HUDEP-2 (cell line): ENCODE results near the gene POU2F2.

Source experiments
- DNase-seq, 76 experiments: peaks; one replicate each; lab custom pipeline; 2025; ENCODE audit not compliant: unreplicated experiment in 76 of 76; lab: John Stamatoyannopoulos, UW

POU2F2 gene

GRCh38 chr19:42086188-42086736 lies 46.0 kb downstream of the POU2F2 start:
- no peak for DNase-seq

- no peak for DNase-seq
Observed at GRCh38 chr19:42083537-42083936, 48.7 kb downstream of the POU2F2 start.

DNA sequence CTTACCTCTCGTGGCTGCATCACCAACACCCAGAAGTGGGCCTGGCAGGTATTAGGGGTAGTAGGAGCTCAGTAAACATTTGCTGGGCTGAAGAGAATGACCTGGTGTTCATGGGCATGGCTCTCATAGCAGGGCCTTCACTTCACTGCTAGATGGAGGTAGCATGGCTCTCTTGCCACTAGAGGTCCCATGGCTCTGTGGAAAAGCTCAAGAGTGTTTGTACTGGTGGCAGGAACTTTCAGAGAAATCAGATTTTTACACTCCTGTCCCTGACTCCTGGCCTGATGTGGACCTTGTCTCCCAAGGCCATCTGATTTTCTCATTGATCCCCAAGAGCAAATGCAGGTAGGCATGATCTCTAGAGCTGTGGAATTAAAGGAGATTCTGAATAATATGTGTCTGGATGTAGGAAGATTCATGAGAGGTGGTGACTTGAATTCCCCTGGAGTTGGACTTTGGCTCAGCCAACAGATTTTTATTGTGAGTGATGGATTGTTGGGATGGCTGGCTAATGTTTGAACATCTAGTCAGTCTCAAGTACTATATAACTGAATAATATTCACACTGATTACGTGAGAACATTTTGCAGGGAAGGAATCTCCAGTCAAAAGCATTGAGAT lies 50.6 kb downstream of the POU2F2 start:
- peak in 22 of 76 experiments; percentile 6 to 50 (median 22) for DNase-seq

DNA sequence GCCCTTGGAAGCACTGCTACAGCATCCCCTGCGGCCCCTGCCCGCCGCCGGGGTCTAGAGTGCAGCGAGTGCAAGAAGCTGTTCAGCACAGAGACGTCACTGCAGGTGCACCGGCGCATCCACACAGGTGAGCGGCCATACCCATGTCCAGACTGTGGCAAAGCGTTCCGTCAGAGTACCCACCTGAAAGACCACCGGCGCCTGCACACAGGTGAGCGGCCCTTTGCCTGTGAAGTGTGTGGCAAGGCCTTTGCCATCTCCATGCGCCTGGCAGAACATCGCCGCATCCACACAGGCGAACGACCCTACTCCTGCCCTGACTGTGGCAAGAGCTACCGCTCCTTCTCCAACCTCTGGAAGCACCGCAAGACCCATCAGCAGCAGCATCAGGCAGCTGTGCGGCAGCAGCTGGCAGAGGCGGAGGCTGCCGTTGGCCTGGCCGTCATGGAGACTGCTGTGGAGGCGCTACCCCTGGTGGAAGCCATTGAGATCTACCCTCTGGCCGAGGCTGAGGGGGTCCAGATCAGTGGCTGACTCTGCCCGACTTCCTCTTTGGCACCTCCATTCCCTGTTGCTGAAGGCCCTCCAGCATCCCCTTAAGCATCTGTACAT lies 51.4 kb downstream of the POU2F2 start:
- no peak for DNase-seq

DNA sequence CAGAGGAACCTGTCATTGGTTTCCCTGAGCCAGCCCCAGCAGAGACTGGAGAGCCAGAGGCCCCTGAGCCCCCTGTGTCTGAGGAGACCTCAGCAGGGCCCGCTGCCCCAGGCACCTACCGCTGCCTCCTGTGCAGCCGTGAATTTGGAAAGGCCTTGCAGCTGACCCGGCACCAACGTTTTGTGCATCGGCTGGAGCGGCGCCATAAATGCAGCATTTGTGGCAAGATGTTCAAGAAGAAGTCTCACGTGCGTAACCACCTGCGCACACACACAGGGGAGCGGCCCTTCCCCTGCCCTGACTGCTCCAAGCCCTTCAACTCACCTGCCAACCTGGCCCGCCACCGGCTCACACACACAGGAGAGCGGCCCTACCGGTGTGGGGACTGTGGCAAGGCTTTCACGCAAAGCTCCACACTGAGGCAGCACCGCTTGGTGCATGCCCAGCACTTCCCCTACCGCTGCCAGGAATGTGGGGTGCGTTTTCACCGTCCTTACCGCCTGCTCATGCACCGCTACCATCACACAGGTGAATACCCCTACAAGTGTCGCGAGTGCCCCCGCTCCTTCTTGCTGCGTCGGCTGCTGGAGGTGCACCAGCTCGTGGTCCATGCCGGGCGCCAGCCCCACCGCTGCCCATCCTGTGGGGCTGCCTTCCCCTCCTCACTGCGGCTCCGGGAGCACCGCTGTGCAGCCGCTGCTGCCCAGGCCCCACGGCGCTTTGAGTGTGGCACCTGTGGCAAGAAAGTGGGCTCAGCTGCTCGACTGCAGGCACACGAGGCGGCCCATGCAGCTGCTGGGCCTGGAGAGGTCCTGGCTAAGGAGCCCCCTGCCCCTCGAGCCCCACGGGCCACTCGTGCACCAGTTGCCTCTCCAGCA lies 52.1 kb downstream of the POU2F2 start:
- DNase-seq: no peak

GRCh38 chr19:42079276-42079669 lies 53.0 kb downstream of the POU2F2 start:
- no peak for DNase-seq

GRCh38 chr19:42078538-42079275 lies 53.5 kb downstream of the POU2F2 start:
- peak in 22 of 76 experiments; percentile 10 to 42 (median 20) for DNase-seq

DNA sequence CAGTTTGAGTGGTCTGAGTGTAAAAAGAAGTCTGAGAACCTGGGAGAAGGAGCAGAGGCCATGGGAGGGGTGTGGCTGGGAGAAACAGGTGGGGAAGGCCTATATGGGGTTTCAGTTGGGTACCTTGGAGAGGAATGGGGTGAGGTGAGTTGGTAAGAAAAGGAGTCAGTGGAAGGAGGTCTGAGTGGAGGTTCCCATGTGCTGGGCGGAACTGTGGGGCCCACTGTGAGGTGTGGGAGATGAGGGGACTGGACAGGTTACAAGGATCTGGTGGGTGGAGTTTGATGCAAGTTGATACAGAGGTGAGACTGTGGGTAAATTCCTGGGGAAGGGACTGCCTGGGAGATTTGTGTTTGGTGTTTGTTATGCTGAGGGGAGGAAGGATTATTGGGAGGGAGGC lies 54.2 kb downstream of the POU2F2 start:
- DNase-seq: no peak

DNA sequence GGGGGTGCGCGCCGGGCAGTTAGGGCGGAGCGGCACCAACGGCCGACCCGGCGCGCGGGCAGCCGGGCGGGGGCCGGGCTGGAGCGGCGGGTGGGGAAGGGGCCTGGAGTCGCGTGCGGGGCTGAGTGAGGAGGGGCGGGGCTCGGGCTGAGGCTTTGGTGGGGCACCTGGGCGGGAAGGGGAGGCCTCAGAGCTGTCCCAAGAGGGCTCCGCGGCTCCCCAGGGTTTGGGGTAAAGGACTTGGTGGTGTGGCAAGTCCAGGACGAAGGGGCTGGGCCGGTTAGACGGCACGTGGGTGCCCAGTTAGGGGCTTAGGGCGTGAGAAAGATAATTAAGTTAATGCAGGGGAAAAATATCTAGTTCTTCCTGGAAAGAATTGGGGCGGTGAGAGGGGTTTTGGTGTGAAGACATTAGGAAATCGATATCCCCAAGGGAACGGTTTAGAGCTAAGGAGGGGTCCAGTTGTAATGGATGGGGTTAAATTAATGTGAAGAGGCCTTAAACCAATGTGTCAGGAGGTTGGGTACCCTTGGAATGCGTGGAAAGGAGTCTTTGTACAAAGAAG lies 55.8 kb downstream of the POU2F2 start:
- peak in 14 of 76 experiments; percentile 24 to 76 (median 58) for DNase-seq

DNA sequence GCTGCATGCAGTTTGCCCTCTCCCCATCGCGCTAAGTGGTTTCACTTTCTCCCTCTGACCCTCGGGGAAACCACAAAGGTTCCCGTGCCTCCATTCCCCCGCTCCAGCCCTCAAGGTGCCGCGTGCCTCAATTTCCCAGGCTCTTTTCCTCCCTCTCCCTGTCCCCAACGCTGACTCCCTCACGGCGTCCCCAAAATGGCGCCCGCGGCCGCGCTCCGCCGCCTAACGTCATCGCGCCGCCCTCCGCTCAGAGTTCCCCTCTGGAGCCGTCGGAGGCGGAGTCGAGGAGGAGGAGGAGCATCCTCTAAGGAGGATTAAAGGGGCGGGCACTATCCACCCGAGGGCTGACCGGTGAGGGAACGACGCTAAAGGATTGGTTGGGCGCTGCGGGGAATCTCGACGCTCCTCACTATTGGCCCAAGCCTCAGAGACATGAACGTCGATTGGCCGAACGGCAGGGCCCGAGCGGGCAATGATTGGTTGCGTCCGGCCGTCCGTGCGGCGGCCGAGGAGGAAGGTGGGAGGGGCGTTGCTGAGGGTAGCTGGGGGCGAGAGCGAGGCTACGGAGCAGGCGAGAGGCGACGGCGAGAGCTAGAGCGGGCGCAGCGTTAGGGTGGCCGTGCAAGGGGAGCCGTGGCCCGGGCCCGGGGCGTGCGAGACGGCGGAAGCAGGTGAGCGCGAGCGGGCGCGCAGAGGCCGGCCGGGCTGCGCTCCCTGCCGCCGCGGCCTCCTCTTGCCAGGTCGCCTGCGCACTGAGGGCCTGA lies 56.4 kb downstream of the POU2F2 start, which contains the start of gene ZNF574:
TSS of gene ZNF574 (plus strand) at position 551 of the 764 bp plus-strand sequence. CDS start 2,441 bp downstream, outside the sequence.
- DNase-seq: peak; percentile 83 to 100 (median 99)

- DNase-seq: peak in 6 of 76 experiments; percentile 40 to 55 (median 48)
Observed at GRCh38 chr19:42075364-42075615, 57.0 kb downstream of the POU2F2 start.

GRCh38 chr19:42074513-42075363 lies 57.5 kb downstream of the POU2F2 start:
- DNase-seq: peak in 21 of 76 experiments; percentile 13 to 77 (median 34)

GRCh38 chr19:42071247-42071646 lies 61.0 kb downstream of the POU2F2 start:
- DNase-seq: no peak

GRCh38 chr19:42069619-42070351 lies 62.5 kb downstream of the POU2F2 start, which contains the start of gene GRIK5:
TSS of gene GRIK5 (minus strand) at chr19:42070206. CDS start at chr19:42065770, 4,436 bp downstream.
- no peak for DNase-seq

- no peak for DNase-seq
Observed at GRCh38 chr19:42068756-42069571, 63.3 kb downstream of the POU2F2 start.

DNA sequence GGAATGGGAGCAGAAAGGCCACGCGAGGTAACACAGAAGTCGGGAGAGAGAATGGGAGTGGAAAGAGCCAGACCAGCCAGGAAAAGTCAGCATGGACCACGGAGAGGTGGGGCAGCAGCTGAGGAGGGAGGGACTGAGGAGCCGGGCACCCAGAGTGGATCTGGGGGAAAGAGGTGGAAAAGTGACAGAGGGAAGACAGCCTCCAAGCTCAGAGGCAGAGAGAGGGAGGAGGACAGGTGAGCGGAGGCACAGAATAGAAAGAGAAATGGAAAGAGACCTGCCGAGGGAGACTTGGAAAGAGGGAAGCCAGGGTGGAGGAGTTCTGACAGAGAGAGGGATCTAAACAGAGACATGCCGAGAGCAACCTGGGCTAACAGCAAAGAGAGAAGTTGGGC lies 63.9 kb downstream of the POU2F2 start:
- no peak for DNase-seq

GRCh38 chr19:42067315-42067888 lies 64.8 kb downstream of the POU2F2 start:
- DNase-seq: no peak
